SJSA1 (cell line): ENCODE results near the gene HIVEP3. TPM values are rescaled to one million over a fixed set of nuclear protein-coding genes. Genes with fewer than 3 reads are reported as not detected.

ENCODE experiments used
- DNase-seq, 2 experiments: peaks; one replicate each; pipeline ENCODE4 v3.0.0-alpha.2; 2015 to 2020; ENCODE audit warnings: low spot score in 2 of 2, low read depth in 1 of 2
- H3K27ac ChIP-seq: fragments of 250-450 bp; sonication (Bioruptor Pico); 2 replicates; pipeline ENCODE4 v1.5.1; 2020; ENCODE audit warnings: mild to moderate bottlenecking, moderate library complexity
- H3K27me3 ChIP-seq: fragments of 250-450 bp; sonication (Bioruptor Pico); replicated peaks from 2 replicates; pipeline ENCODE4 v1.5.1; 2020; ENCODE audit warnings: mild to moderate bottlenecking, moderate library complexity
- H3K36me3 ChIP-seq: fragments of 250-450 bp; sonication (Bioruptor Pico); 2 replicates; pipeline ENCODE4 v1.5.1; 2020; ENCODE audit warnings: mild to moderate bottlenecking
- H3K4me1 ChIP-seq: fragments of 250-450 bp; sonication (Bioruptor Pico); replicated peaks from 2 replicates; pipeline ENCODE4 v1.6.1; 2021; ENCODE audit warnings: mild to moderate bottlenecking
- H3K4me3 ChIP-seq: fragments of 250-450 bp; sonication (Bioruptor Pico); 2 replicates; pipeline ENCODE4 v1.5.1; 2020; ENCODE audit warnings: mild to moderate bottlenecking
- H3K9me3 ChIP-seq: fragments of 250-450 bp; sonication (Bioruptor Pico); replicated peaks from 2 replicates; pipeline ENCODE4 v1.5.1; 2020; ENCODE audit warnings: mild to moderate bottlenecking
- total RNA-seq: library from RNA; depleted of rRNA; stranded (reverse); fragments of >200 nt; shearing (Covaris generic); gene quantifications from 2 replicates; pipeline ENCODE4 v1.2.3, GENCODE V29; 2014

HIVEP3 gene
- total RNA-seq, 1 experiment from 2014 or later: 2.2 TPM

GRCh38 chr1:41518471-41518870 lies 400.3 kb downstream of the HIVEP3 start:
- Histone ChIP-seq H3K27me3 (no peaks in the 10 kb centered on the region), H3K27ac (no peak overlapping the region), H3K4me3 (no peak overlapping the region), H3K36me3 (peaks cover 82% of the 10 kb centered on the region), H3K4me1 (peaks cover 47% of the 10 kb centered on the region), H3K9me3 (no peaks in the 10 kb centered on the region)
- no peak for DNase-seq

DNA sequence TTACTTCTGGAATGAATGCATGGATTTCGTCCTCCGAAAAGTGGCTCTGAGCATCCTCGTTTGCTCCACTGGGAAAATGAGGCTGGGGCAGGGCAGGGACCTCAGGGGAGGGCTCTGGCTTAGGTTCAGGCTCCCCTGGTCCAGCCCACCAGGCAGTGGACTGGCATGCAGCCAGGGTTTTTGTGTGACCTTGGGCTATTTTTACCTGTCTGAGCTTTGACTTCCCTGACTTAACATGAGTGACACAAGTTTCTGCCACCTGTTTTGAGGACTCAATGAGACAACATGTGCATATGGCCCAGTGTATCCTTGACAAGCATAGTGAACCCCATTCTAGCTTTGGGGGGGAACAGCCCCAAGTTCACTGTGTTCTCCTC lies 401.7 kb downstream of the HIVEP3 start:
- Histone ChIP-seq H3K4me1 (peaks cover 41% of the 10 kb centered on the region), H3K4me3 (no peak overlapping the region)
- no peak for DNase-seq

GRCh38 chr1:41516168-41517061 lies 402.3 kb downstream of the HIVEP3 start:
- H3K4me1 ChIP-seq: peaks cover 34% of the 10 kb centered on the region
- no peak overlapping the region for H3K4me3 ChIP-seq
- no peak overlapping the region for H3K27ac ChIP-seq
- peak; percentile 83 to 87 for DNase-seq
- no peaks in the 10 kb centered on the region for H3K9me3 ChIP-seq
- peaks cover 85% of the 10 kb centered on the region for H3K36me3 ChIP-seq
- no peaks in the 10 kb centered on the region for H3K27me3 ChIP-seq

More for the DNA sequence above, 401.7 kb downstream of the HIVEP3 start:
- Histone ChIP-seq H3K9me3 (no peaks in the 10 kb centered on the region), H3K27ac (no peak overlapping the region), H3K36me3 (peaks cover 86% of the 10 kb centered on the region), H3K27me3 (no peaks in the 10 kb centered on the region)

GRCh38 chr1:41515778-41516167 lies 402.9 kb downstream of the HIVEP3 start:
- Histone ChIP-seq H3K36me3 (peaks cover 85% of the 10 kb centered on the region), H3K27ac (no peak overlapping the region), H3K9me3 (no peaks in the 10 kb centered on the region), H3K4me1 (peaks cover 28% of the 10 kb centered on the region), H3K4me3 (no peak overlapping the region), H3K27me3 (no peaks in the 10 kb centered on the region)
- no peak for DNase-seq

- no peak for DNase-seq
- H3K4me3 ChIP-seq: no peak overlapping the region
- H3K27ac ChIP-seq: no peak overlapping the region
- H3K4me1 ChIP-seq: peaks cover 28% of the 10 kb centered on the region
- H3K9me3 ChIP-seq: no peaks in the 10 kb centered on the region
- peaks cover 85% of the 10 kb centered on the region for H3K36me3 ChIP-seq
- H3K27me3 ChIP-seq: no peaks in the 10 kb centered on the region
Measured at GRCh38 chr1:41515131-41515678, 403.5 kb downstream of the HIVEP3 start.

DNA sequence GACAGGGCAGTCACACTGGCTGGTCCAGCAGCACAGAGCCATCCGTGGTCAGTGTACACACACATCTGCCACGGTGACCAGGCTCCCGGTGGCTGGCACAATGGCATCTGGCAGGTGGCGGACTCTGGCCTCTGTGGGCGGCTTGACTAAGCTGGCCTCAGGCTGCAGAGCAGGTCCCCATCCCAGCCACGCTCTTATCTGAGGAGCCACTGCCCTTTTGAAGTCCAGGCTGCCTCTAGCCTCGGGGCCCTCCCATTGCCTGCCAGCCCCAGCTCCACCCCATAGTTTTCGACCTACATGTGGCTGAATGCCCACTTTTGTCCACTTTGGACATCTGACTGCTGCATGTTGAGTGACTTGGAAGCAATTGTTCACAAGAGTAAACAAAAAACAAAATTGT lies 404.3 kb downstream of the HIVEP3 start:
- Histone ChIP-seq H3K27me3 (no peaks in the 10 kb centered on the region), H3K9me3 (no peaks in the 10 kb centered on the region), H3K4me1 (peaks cover 28% of the 10 kb centered on the region), H3K36me3 (peaks cover 77% of the 10 kb centered on the region), H3K27ac (no peak overlapping the region), H3K4me3 (no peak overlapping the region)
- DNase-seq: no peak

DNA sequence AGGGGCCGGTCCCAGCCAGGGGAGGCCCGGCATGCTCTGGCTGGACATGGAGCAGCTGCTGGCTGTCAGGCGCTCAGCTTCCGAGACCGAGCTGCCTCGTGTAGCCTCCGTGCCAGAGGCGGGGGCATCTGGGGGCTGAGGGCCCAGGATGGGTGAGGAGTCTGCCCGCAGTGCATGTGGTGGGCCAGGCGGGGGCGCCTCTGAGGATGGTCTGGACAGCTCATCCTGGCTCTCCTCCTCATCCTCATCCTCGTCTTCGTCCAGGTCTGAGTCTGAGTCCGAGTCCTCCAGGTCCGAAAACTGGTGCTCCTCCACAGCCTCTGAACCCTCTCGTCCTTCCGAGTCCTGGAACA lies 405.4 kb downstream of the HIVEP3 start:
- no peak for DNase-seq
- Histone ChIP-seq H3K27me3 (no peaks in the 10 kb centered on the region), H3K4me3 (no peak overlapping the region), H3K9me3 (no peaks in the 10 kb centered on the region), H3K36me3 (peaks cover 86% of the 10 kb centered on the region), H3K4me1 (peaks cover 28% of the 10 kb centered on the region), H3K27ac (no peak overlapping the region)

- DNase-seq: no peak
- H3K27ac ChIP-seq: no peak overlapping the region
- H3K9me3 ChIP-seq: no peaks in the 10 kb centered on the region
- H3K4me3 ChIP-seq: no peak overlapping the region
- peaks cover 88% of the 10 kb centered on the region for H3K36me3 ChIP-seq
- peaks cover 28% of the 10 kb centered on the region for H3K4me1 ChIP-seq
- no peaks in the 10 kb centered on the region for H3K27me3 ChIP-seq
Measured at GRCh38 chr1:41512701-41513382, 405.9 kb downstream of the HIVEP3 start.

GRCh38 chr1:41511239-41511540 lies 407.5 kb downstream of the HIVEP3 start:
- Histone ChIP-seq H3K4me1 (peaks cover 23% of the 10 kb centered on the region), H3K27me3 (no peaks in the 10 kb centered on the region), H3K9me3 (no peaks in the 10 kb centered on the region), H3K36me3 (peaks cover 86% of the 10 kb centered on the region), H3K4me3 (no peak overlapping the region), H3K27ac (no peak overlapping the region)
- DNase-seq: no peak

DNA sequence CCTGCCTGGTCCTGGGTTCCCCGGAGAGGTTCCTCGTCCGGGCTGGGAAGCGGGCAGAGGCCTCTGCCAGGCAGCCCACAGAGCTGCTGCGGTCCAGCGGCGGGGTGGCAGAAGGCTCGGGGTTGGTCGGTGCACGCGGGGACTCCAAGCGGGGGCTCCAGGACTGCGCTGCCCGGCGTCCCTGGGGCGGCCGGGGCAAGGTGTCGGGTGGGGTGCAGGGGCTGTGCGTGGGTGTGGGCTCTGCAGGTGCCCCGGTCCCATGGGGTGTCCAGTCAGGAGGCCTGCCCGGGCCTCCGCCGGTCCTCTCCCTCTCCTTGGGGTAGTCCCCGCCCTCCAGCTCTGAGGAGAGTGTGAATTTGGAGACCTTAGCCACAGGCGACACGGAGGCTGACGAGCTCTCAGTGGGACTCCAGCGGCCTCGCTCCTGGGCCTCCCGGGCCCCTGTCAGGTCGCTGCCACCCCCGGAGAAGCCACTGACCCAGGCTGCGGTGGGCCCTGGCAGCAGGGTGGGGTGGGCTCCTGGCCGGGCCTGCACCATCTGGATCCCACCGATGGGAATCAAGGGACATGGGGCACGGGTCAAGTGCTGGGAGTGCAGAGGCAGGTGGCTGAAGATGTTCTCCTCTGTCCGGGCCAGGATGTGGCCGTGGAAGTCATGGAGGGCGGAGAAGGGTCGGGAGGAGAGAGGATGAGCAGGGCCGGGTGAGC lies 408.0 kb downstream of the HIVEP3 start:
- peaks cover 88% of the 10 kb centered on the region for H3K36me3 ChIP-seq
- H3K4me1 ChIP-seq: peaks cover 18% of the 10 kb centered on the region
- no peak overlapping the region for H3K4me3 ChIP-seq
- H3K9me3 ChIP-seq: no peaks in the 10 kb centered on the region
- H3K27me3 ChIP-seq: no peaks in the 10 kb centered on the region
- no peak for DNase-seq
- H3K27ac ChIP-seq: no peak overlapping the region

- peaks cover 11% of the 10 kb centered on the region for H3K4me1 ChIP-seq
Measured at GRCh38 chr1:41509270-41509671, 409.5 kb downstream of the HIVEP3 start.

GRCh38 chr1:41508290-41508689 lies 410.4 kb downstream of the HIVEP3 start:
- peaks cover 17% of the 10 kb centered on the region for H3K4me1 ChIP-seq

More at GRCh38 chr1:41509270-41509671, 409.5 kb downstream of the HIVEP3 start:
- Histone ChIP-seq H3K27me3 (no peaks in the 10 kb centered on the region), H3K9me3 (no peaks in the 10 kb centered on the region), H3K36me3 (peaks cover 90% of the 10 kb centered on the region), H3K27ac (no peak overlapping the region), H3K4me3 (no peak overlapping the region)
- no peak for DNase-seq

DNA sequence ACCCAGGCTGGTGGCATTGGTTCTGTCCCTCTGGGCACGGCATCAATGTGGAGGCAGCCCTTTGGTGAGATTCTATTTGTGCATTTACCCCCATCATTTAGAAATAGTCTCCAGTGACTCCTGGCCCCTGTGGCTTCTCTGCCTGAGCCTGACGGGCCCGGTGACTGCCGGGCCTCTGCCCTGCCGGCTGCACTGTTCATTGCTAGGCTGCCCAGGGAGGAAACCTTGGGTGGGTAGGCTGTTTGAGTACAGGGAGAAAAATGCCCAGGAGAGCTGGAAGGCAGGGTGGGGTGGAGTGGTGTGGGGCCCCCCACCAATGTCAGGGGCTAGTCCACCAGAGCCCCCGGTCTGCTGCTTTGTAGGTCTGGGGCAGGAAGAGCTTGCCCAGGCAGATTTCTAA lies 410.9 kb downstream of the HIVEP3 start:
- H3K27me3 ChIP-seq: no peaks in the 10 kb centered on the region
- no peak overlapping the region for H3K27ac ChIP-seq
- no peak overlapping the region for H3K4me3 ChIP-seq
- H3K36me3 ChIP-seq: peaks cover 90% of the 10 kb centered on the region
- no peak for DNase-seq
- peaks cover 21% of the 10 kb centered on the region for H3K4me1 ChIP-seq
- H3K9me3 ChIP-seq: no peaks in the 10 kb centered on the region

More at GRCh38 chr1:41508290-41508689, 410.4 kb downstream of the HIVEP3 start:
- no peak overlapping the region for H3K4me3 ChIP-seq
- DNase-seq: no peak
- H3K36me3 ChIP-seq: peaks cover 90% of the 10 kb centered on the region
- no peaks in the 10 kb centered on the region for H3K27me3 ChIP-seq
- H3K9me3 ChIP-seq: no peaks in the 10 kb centered on the region
- H3K27ac ChIP-seq: no peak overlapping the region
